ENCODE data around the gene SRD5A3.
A peak's percentile ranks its signal among the peaks of the same experiment; 100 is the strongest.

Gene SRD5A3

GRCh38 chr4:55376698-55377097 is 30.7 kb downstream of the SRD5A3 start:
- DNase-seq (ENCODE audit: low spot score): no peak

GRCh38 chr4:55378617-55379467 is 32.8 kb downstream of the SRD5A3 start:
- peak; percentile 68 for DNase-seq (ENCODE audit: low spot score)

DNA sequence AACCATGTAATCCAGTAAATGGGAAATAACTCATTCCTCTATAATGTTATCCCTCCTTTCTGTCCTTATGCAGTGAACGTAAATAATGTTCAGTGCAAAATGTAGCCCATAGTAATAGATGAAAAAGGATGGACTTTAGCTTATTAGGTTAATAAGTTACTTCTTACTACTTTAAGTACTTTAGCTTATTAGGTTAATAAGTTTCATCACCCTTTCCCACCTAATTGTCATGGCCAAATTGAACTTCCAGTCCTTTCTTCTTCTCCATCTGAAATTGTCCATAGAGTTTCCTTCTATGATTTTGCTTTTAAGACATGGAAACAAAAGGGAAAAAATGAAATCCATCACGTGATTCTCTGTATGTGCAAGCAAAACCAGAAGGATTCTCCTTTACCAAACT is 34.5 kb downstream of the SRD5A3 start:
- DNase-seq (ENCODE audit: low spot score): no peak

GRCh38 chr4:55381502-55381901 is 35.5 kb downstream of the SRD5A3 start:
- DNase-seq (ENCODE audit: low spot score): no peak

GRCh38 chr4:55382488-55383003 is 36.5 kb downstream of the SRD5A3 start:
- peak; percentile 44 for DNase-seq (ENCODE audit: low spot score)

DNA sequence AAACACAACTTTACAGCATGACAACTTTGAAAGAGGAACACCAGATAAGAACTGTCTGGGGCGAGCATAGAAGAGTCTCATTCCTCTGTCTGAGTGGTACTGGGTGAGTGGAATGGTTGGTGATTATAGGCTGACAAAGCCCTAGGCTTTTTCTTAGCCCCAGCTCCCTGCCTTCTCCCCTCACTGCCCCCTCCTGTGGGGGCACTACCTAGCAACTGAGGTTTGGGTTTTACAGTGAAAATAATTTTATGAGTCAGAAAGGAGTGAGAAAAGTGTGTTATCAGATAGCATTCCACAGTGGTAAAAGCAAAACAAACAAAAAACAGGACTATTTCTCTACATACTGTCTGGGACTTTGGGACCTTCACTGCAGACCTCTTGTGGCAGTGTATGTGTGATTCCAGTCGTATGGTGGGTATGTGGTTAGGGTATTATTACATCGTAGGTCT is 39.2 kb downstream of the SRD5A3 start:
- no peak for DNase-seq (ENCODE audit: low spot score)

- DNase-seq (ENCODE audit: low spot score): peak; percentile 51
Observed at GRCh38 chr4:55386073-55386472, 40.0 kb downstream of the SRD5A3 start.

GRCh38 chr4:55386840-55387239 is 40.8 kb downstream of the SRD5A3 start:
- DNase-seq (ENCODE audit: low spot score): peak; percentile 47

- DNase-seq (ENCODE audit: low spot score): no peak
Observed at GRCh38 chr4:55393461-55394320, 47.6 kb downstream of the SRD5A3 start.

DNA sequence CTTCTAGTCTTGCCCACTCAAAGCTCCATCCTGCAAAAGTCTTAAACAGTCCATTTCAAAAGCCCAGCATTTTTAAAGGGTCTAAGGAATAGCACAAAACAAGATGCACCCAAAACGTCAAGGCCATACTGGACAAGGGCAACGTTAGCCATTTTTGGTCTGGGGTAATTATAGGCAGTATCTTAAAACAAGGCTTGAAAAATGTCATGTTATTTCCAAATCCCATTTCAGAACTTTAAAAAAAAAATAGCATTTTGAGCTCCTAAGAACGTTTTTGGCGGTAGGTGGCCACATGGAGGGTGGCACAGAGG is 49.1 kb downstream of the SRD5A3 start:
- no peak for DNase-seq (ENCODE audit: low spot score)

- peak; percentile 88 for DNase-seq (ENCODE audit: low spot score)
Observed at GRCh38 chr4:55395529-55396307, 49.7 kb downstream of the SRD5A3 start, which contains the start of gene TMEM165. TMEM165 (plus strand) TSS chr4:55395957; CDS start chr4:55396190, 233 bp downstream.

DNA sequence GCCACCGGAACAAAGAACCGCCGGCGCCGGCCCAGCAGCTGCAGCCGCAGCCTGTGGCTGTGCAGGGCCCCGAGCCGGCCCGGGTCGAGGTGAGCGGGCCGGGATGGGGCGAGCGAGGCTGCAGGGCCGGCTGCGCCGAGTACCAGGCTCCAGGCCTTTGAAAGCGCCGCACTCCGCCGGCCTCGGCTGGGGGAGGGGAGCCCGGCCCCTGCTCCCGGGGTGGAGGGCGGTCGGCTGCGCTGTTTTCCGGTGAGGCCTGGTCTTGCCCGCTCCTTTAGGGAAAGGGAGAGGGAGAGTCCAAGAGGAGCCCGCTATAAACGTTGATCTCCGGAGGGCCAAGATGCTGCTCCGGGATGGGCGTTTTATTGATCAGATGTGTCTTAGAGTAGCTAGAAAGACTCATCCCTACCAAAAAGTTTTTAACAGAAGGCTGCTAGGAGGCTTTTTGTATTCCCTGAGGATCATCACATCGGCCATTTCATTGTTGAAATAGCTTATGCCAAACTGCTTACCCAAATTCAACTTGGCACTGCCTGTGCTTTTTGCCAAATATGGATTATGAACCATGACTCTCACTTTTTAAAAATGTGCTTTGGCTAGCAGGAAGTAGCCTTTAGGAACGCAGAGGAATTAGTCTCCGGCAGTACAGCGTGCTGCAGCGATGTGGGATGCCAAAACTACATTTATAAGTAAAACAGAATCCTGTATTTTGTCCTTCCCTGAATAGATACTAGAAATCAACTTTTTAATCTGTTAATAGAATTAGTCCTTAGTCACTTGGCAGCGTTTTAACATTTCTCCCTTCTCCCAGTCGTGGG is 50.5 kb downstream of the SRD5A3 start:
- DNase-seq (ENCODE audit: low spot score): peak; percentile 60

GRCh38 chr4:55397126-55397436 is 51.0 kb downstream of the SRD5A3 start:
- DNase-seq (ENCODE audit: low spot score): peak; percentile 25

DNA sequence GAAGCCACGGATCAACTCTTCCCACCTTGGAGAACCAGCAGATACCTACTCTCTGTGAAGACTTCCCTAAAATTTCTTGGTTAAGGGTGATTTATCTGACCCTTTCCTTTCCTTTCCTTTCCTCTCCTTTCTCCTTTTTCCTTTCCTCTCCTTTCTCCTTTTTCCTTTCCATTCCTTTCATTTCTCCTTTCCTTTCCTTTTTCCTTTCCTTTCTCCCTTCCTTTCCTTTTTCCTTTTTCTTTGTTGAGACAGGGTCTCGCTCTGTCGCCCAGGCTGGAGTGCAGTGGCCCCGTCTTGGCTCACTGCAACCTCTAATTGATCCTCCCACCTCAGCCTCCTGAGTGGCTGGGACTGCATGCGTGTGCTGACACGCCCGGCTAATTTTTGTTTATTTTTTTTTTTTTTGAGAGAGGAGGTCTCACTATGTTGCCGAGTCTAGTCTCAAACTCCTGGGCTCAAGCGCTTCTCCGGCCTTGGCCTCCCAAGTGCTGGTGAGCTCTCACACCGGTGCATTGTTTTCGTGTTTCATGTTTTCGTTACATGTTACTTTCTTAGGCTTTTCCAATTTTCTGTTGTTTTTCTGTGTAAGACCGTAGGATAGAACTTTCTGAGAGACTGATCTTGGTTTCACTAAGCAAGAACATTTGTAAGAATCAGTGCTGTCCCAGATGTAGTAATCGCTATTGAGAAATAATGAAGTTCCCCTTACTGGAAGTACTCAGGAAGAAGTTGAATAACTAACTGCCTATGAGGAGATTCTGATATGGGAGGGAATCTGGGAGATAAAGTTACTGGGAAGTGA is 51.7 kb downstream of the SRD5A3 start:
- DNase-seq (ENCODE audit: low spot score): no peak

GRCh38 chr4:55398461-55398860 is 52.4 kb downstream of the SRD5A3 start:
- peak; percentile 62 for DNase-seq (ENCODE audit: low spot score)

DNA sequence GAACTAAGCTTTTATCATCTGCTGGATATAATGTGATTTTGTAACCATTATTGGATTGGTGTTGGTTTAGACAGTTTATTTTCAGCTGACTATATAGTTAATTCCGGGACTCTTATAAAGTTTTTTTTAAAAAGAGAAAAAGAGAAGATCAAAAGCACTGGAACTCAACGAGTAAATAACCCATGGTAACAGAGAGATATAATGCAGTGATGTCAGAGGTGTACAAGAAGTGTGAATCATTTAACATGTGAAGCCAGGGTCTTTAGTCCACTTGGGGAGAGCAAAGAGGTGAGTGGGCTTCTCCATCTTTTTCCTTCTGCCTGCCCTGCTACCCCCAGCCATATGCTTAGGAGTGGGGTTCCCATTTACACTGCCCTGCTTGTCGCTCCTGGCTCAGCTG is 52.9 kb downstream of the SRD5A3 start:
- DNase-seq (ENCODE audit: low spot score): no peak

- DNase-seq (ENCODE audit: low spot score): no peak
Observed at GRCh38 chr4:55399581-55399980, 53.5 kb downstream of the SRD5A3 start.

DNA sequence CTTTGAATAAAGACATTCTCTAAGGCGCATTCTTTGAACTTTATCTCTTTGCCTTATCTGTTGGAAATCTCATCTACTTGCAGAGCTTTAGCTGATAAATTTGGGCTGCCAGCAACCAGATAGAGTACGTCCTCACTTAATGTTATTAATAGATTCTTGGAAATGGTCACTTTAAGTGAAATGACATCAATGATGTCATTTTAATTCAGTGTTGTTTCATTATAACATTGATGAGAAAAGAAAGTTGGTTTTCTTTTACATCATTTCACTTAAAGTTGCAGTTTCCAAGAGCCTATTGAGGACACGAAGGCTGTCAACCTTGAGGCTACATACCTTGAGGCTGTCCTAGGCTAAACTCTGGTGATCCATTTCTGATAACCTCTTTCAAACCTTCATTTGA is 59.0 kb downstream of the SRD5A3 start:
- DNase-seq (ENCODE audit: low spot score): no peak

GRCh38 chr4:55406545-55406944 is 60.5 kb downstream of the SRD5A3 start:
- no peak for DNase-seq (ENCODE audit: low spot score)

- no peak for DNase-seq (ENCODE audit: low spot score)
Observed at GRCh38 chr4:55407119-55407518, 61.1 kb downstream of the SRD5A3 start.

Data from hematopoietic multipotent progenitor cell treated with erythropoietin and hydrocortisone succinate and interleukin-3 and kit ligand, for 15 days (in vitro differentiated cells).